MCF 10A (cell line): ENCODE results near the gene SLC2A2. TPM values are rescaled to one million over a fixed set of nuclear protein-coding genes. Genes with fewer than 3 reads are reported as not detected.
A peak's percentile ranks its signal among the peaks of the same experiment; 100 is the strongest.

Source experiments
- BruUV-seq: library from RNA; stranded (reverse); fragments of 400-500 nt; replicated peaks from 2 replicates; lab custom pipeline; 2021; lab: Mats Ljungman, UMichigan
- CTCF ChIA-PET: fragments of 300-600 bp; sonication (Branson Sonifier 250); formaldehyde crosslinking; extraction: SDS; loops from one replicate; lab custom pipeline; 2021; ENCODE audit warnings: antibody characterized with exemption, inconsistent platforms; lab: Yijun Ruan, JAX
- POLR2A ChIA-PET: fragments of 300-600, 350-650 bp; sonication (Branson Sonifier 250); formaldehyde crosslinking; extraction: SDS; loops from one replicate; lab custom pipeline; 2020; ENCODE audit warnings: antibody characterized with exemption, inconsistent platforms; lab: Yijun Ruan, JAX
- DNase-seq: peaks from one replicate; pipeline ENCODE4 v3.0.0-alpha.2; 2018; ENCODE audit not compliant: unreplicated experiment
- H3K27ac Mint-ChIP-seq: one replicate; pipeline ENCODE4 v1.8.0; 2022; ENCODE audit warnings: mild to moderate bottlenecking, low read depth, mixed read lengths; ENCODE audit not compliant: unreplicated experiment
- H3K27me3 Mint-ChIP-seq: one replicate; pipeline ENCODE4 v1.8.0; 2022; ENCODE audit warnings: mixed read lengths; ENCODE audit not compliant: insufficient read depth, unreplicated experiment
- H3K36me3 Mint-ChIP-seq: one replicate; pipeline ENCODE4 v1.8.0; 2022; ENCODE audit warnings: mild to moderate bottlenecking, moderate library complexity, mixed read lengths; ENCODE audit not compliant: insufficient read depth, unreplicated experiment
- H3K4me1 Mint-ChIP-seq: one replicate; pipeline ENCODE4 v1.8.0; 2022; ENCODE audit warnings: mixed read lengths; ENCODE audit not compliant: insufficient read depth, unreplicated experiment
- H3K4me3 Mint-ChIP-seq: one replicate; pipeline ENCODE4 v1.8.0; 2022; ENCODE audit warnings: mild to moderate bottlenecking, moderate library complexity, mixed read lengths; ENCODE audit not compliant: unreplicated experiment
- H3K9me3 Mint-ChIP-seq: one replicate; pipeline ENCODE4 v1.8.0; 2022; ENCODE audit warnings: mixed read lengths; ENCODE audit not compliant: unreplicated experiment
- CTCF ChIP-seq: fragments of 200-600 bp; IDR thresholded peaks from one replicate; pipeline ENCODE4 v1.8.0; 2022; ENCODE audit warnings: antibody characterized with exemption, mild to moderate bottlenecking; ENCODE audit not compliant: unreplicated experiment
- intact Hi-C: fragments of 100-400 bp; cut with micrococcal nuclease; formaldehyde crosslinking; loops from 2 replicates; pipeline ENCODE4 v1.14.1; 2022
- total RNA-seq: library from RNA; stranded (reverse); gene quantifications from 2 replicates; pipeline ENCODE4 v1.2.3, GENCODE V29; 2022

SLC2A2 gene
- total RNA-seq, 1 experiment from 2014 or later: not detected

GRCh38 chr3:171058873-171059603 is 32.5 kb upstream of the SLC2A2 start:
- BruUV-seq: no TSS peak
- Mint-ChIP-seq H3K27ac (no peak overlapping the region), H3K9me3 (no peaks in the 10 kb centered on the region), H3K4me1 (no peaks in the 10 kb centered on the region), H3K27me3 (no peaks in the 10 kb centered on the region), H3K4me3 (no peak overlapping the region), H3K36me3 (no peaks in the 10 kb centered on the region)
- DNase-seq: no peak
- no peak for TF ChIP-seq CTCF
- ChIA-PET POLR2A (no interaction called here), CTCF (no interaction called here)
- intact Hi-C loops: loop anchor here (10.0 kb wide), 1 partner anchor 716 kb away; no protein-coding TSS in a partner anchor

- Mint-ChIP-seq H3K36me3 (no peaks in the 10 kb centered on the region), H3K27me3 (no peaks in the 10 kb centered on the region), H3K9me3 (no peaks in the 10 kb centered on the region), H3K4me3 (no peak overlapping the region), H3K27ac (no peak overlapping the region), H3K4me1 (no peaks in the 10 kb centered on the region)
- ChIA-PET CTCF (interaction anchor here (0.6 kb wide), 1 partner anchor 107 kb away, joined by 3 read pairs; no protein-coding TSS in a partner anchor), POLR2A (no interaction called here)
- TF ChIP-seq CTCF: no peak
- DNase-seq: peak; percentile 3
- BruUV-seq: no TSS peak
- intact Hi-C loops: loop anchor here (10.0 kb wide), 1 partner anchor 717 kb away; no protein-coding TSS in a partner anchor
These were observed 31.5 kb upstream of the SLC2A2 start for GRCh38 chr3:171058058-171058457.

GRCh38 chr3:171057072-171057471 is 30.6 kb upstream of the SLC2A2 start:
- TF ChIP-seq CTCF: no peak

GRCh38 chr3:171056528-171056927 is 30.0 kb upstream of the SLC2A2 start:
- intact Hi-C loops: loop anchor here (10.0 kb wide), 1 partner anchor 718 kb away; no protein-coding TSS in a partner anchor
- Mint-ChIP-seq H3K27ac (no peak overlapping the region), H3K36me3 (no peaks in the 10 kb centered on the region), H3K27me3 (no peaks in the 10 kb centered on the region), H3K9me3 (no peaks in the 10 kb centered on the region), H3K4me3 (no peak overlapping the region), H3K4me1 (no peaks in the 10 kb centered on the region)
- CTCF ChIA-PET: no interaction called here
- no TSS peak for BruUV-seq
- peak; percentile 33 for DNase-seq
- POLR2A ChIA-PET: interaction anchor here (0.7 kb wide), 1 partner anchor 282 kb away, joined by 3 read pairs; no protein-coding TSS in a partner anchor
- TF ChIP-seq CTCF: no peak

More at GRCh38 chr3:171057072-171057471, 30.6 kb upstream of the SLC2A2 start:
- CTCF ChIA-PET: interaction anchor here (0.5 kb wide), 1 partner anchor 141 kb away, joined by 4 read pairs; no protein-coding TSS in a partner anchor
- intact Hi-C loops: loop anchor here (10.0 kb wide), 1 partner anchor 718 kb away; no protein-coding TSS in a partner anchor
- Mint-ChIP-seq H3K9me3 (no peaks in the 10 kb centered on the region), H3K27ac (no peak overlapping the region), H3K27me3 (no peaks in the 10 kb centered on the region), H3K4me3 (no peak overlapping the region), H3K4me1 (no peaks in the 10 kb centered on the region), H3K36me3 (no peaks in the 10 kb centered on the region)
- POLR2A ChIA-PET: no interaction called here
- no TSS peak for BruUV-seq
- DNase-seq: no peak
